Measurements from ENCODE around the gene SHKBP1. TPM values are rescaled to one million over a fixed set of nuclear protein-coding genes. Genes with fewer than 3 reads are reported as not detected.

SHKBP1 gene
- total and polyA plus RNA-seq, 9 of the 15 experiments (the other 6 are each of a cell fraction or from before 2014, with no cell fraction given), result 1.2 to 58.1 (median 22.3) TPM

DNA sequence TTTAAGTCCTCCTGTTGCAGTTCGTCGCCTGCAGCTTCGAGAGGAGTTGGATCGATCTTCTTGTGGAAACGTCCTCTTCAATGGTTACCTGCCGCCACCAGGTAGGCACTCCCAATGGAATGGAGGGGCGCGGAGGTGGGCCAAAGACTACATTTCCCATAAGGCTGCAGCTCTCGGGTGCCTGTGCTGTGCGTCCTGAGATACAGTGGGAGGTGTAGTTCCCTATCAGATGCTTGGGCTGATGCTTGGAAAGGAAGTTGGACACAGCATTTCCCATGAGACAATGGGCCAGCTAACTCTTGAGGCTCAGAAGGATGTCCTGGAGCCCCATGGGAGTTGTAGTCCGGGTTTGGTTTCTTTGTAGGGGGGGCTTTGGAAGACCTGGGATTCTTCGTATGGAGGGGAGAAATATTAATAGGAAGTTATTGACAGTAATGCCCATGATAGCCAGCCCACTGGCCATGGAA, 1.8 kb downstream of the SHKBP1 start (continued):
- TF ChIP-seq ELK3 (CRISPR knock-in tag; IDR thresholded peaks at IDR 0.05) (no peak), SAP30 (IDR thresholded peaks at IDR 0.05; ENCODE audit: borderline replicate concordance, insufficient read depth, low read depth, low read length, poor library complexity, severe bottlenecking) (no peak), NR2C2 (CRISPR knock-in tag; IDR thresholded peaks at IDR 0.05) (no peak), NR2C2 (tag; IDR thresholded peaks at IDR 0.05) (peak; percentile 76), IFI16 (CRISPR knock-in tag; IDR thresholded peaks at IDR 0.05) (no peak), ZNF311 (CRISPR knock-in tag; IDR thresholded peaks at IDR 0.05) (no peak), ZNF445 (CRISPR knock-in tag; IDR thresholded peaks at IDR 0.05; ENCODE audit: low read depth) (no peak), GABPB2 (CRISPR knock-in tag; conservative IDR thresholded peaks at IDR 0.05) (no peak), ELF1 (tag; IDR thresholded peaks at IDR 0.05) (peak; percentile 79), NELFE (IDR thresholded peaks at IDR 0.05; ENCODE audit: insufficient read depth, insufficient read length) (no peak), HNRNPK (IDR thresholded peaks at IDR 0.05; ENCODE audit: low read depth, low read length, poor library complexity, severe bottlenecking) (no peak), POLR3A (IDR thresholded peaks at IDR 0.05; ENCODE audit: borderline replicate concordance, extremely low read depth, insufficient read depth, insufficient read length) (no peak), MAX (CRISPR knock-in tag; IDR thresholded peaks at IDR 0.05) (peak; percentile 37; the same call in 1 of the 2 replicates), POU5F1 (IDR thresholded peaks at IDR 0.05; ENCODE audit: borderline replicate concordance, low read depth, low read length, partially characterized antibody) (no peak), GATAD2B (IDR thresholded peaks at IDR 0.05; ENCODE audit: borderline replicate concordance) (no peak), CBX2 (IDR thresholded peaks at IDR 0.05; ENCODE audit: insufficient read depth, low read length, poor library complexity, severe bottlenecking) (no peak), ZBTB7A (IDR thresholded peaks at IDR 0.05; ENCODE audit: borderline replicate concordance, control insufficient read depth, low read depth, low read length) (peak; percentile 26; the same call in 1 of the 2 replicates), MCM2 (IDR thresholded peaks at IDR 0.05; ENCODE audit: low read depth) (no peak)
- TF ChIP-seq, protein P1, sequence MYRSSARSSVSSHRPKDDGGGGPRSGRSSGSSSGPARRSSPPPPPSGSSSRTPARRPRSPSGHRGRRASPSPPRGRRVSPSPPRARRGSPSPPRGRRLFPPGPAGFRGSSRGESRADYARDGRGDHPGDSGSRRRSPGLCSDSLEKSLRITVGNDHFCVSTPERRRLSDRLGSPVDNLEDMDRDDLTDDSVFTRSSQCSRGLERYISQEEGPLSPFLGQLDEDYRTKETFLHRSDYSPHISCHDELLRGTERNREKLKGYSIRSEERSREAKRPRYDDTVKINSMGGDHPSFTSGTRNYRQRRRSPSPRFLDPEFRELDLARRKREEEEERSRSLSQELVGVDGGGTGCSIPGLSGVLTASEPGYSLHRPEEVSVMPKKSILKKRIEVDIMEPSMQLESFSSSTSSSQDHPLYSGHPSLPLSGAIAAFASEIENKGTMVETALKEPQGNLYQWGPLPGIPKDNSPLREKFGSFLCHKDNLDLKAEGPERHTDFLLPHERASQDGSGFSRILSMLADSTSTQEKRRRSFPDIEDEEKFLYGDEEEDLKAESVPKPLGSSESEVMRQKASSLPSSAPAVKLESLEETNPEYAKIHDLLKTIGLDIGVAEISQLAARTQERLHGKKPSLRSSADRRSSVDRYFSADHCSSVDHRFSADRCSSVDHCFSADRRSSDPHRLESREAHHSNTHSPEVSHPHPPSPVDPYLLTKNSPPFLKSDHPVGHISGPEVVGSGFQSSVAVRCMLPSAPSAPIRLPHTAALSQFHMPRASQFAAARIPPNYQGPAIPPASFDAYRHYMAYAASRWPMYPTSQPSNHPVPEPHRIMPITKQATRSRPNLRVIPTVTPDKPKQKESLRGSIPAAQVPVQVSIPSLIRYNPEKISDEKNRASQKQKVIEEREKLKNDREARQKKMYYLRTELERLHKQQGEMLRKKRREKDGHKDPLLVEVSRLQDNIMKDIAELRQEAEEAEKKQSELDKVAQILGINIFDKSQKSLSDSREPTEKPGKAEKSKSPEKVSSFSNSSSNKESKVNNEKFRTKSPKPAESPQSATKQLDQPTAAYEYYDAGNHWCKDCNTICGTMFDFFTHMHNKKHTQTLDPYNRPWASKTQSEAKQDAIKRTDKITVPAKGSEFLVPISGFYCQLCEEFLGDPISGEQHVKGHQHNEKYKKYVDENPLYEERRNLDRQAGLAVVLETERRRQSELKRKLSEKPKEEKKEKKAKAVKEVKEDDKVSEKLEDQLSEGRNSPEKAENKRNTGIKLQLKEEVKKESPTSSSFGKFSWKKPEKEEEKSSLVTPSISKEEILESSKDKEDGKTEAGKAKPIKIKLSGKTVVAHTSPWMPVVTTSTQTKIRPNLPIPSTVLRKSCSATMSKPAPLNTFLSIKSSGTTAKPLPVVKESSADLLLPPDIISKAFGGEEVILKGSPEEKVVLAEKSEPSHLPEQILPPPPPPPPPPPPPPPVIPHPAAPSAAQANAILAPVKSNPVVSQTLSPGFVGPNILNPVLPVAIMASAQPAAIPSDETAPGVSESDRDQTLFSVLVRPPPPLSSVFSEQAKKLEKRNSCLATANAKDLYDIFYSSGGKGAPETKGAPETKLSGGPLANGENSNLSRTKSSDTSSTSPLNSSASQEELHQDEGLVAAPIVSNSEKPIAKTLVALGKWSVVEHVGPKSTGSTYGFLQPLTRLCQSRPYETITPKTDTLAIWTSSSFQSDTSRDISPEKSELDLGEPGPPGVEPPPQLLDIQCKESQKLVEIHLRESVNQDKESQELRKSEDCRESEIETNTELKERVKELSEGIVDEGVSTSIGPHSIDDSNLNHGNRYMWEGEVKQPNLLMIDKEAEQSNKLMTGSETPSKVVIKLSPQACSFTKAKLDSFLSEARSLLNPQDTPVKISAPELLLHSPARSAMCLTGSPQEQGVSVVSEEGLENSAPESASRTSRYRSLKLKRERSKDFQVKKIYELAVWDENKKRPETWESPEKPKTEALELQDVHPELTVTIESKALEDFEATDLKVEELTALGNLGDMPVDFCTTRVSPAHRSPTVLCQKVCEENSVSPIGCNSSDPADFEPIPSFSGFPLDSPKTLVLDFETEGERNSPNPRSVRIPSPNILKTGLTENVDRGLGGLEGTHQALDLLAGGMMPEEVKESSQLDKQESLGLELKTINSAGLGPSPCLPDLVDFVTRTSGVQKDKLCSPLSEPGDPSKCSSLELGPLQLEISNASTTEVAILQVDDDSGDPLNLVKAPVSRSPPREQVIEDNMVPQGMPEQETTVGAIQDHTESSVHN (IDR thresholded peaks at IDR 0.05; ENCODE audit: borderline replicate concordance in 1 of 2, low read depth in 1 of 2), result no peak

Data from K562 (cell line).